ENCODE measurements around the gene HAUS8.
"Not testable (repeated sequence)": the region's sequence is repeated elsewhere in the genome, so short reads cannot be mapped to it uniquely, and the experiment has no call there.

Gene HAUS8

DNA sequence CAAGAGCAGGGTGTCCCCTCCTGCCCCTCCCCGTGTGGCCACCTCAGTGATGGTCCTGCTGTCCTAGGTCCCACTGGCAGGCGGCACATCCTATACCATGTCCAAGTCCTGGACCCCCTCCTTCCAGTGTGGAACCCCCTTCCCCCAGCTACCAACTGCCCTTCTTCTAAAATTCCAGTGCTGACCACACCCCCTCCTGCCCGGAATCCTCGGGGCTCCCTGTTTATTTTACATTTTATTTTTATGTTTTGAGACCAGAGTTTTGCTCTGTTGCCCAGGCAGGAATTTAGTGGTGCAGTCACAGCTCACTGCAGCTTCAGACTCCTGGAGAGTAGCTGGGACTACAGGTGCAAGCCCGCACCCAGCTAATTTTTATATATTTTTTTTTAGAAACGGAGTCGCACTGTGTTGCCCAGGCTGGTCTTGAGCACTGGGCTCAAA is 47.7 kb downstream of the HAUS8 start:
- DNase-seq = no peak

- DNase-seq = no peak
These were observed 48.3 kb downstream of the HAUS8 start, which contains the start of gene CPAMD8 for GRCh38 chr19:17026706-17027534. TSS of gene CPAMD8 (minus strand) at chr19:17026810. CDS start at chr19:17026642, 168 bp downstream.

DNA sequence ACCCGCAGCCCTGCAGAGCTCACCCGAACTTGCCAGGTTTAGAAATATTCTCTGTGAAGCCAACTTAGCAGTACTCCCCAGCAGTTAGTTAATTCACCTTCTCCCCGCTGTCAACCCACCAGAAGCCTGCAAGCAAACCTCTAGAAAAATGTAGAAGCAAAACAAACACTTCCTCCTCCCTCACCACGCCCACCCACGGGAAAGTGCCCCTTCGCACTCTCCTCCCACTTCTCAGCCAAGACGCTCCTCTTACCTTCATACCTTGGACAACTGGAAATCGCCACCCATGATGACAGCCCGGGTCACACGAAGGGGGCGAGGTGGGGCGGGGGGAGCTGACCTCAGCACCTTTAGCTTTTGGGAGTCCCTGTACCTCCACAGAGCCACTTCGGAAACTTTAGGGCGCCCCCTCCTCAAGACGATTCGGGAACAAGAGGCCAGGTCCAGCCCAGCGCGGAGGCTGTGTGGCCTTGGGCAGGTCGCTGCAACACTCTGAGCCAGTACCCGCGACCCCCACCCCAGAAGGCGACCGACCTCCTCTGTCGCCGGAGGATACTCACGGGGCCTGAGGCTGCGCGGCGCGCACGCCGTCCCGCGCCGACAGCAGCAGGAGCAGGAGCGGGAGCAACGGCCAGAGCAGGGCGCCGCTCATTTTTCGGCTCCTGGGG is 49.1 kb downstream of the HAUS8 start:
- no peak for DNase-seq

GRCh38 chr19:17025361-17025760 is 49.9 kb downstream of the HAUS8 start:
- DNase-seq = no peak

GRCh38 chr19:17024941-17025340 is 50.3 kb downstream of the HAUS8 start:
- DNase-seq = not testable (repeated sequence)

DNA sequence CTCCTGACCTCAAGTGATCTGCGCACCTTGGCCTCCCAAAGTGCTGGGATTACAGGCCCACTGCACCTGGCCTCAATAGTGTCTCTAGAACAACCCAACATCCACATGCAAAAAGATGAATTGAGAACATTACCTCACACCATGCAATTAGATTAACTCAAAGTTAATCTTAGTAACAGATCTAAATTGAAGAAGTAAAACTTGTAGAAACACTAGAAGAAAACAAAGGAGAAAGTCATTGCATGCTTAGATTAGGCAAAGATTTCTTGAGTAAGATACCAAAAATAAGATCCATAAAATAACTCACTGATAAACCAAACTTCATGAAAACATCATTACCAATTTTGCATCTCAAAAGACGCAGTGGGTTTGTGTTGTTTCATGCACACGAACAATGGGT is 51.4 kb downstream of the HAUS8 start:
- DNase-seq = no peak

GRCh38 chr19:17022738-17023137 is 52.5 kb downstream of the HAUS8 start:
- DNase-seq = no peak

DNA sequence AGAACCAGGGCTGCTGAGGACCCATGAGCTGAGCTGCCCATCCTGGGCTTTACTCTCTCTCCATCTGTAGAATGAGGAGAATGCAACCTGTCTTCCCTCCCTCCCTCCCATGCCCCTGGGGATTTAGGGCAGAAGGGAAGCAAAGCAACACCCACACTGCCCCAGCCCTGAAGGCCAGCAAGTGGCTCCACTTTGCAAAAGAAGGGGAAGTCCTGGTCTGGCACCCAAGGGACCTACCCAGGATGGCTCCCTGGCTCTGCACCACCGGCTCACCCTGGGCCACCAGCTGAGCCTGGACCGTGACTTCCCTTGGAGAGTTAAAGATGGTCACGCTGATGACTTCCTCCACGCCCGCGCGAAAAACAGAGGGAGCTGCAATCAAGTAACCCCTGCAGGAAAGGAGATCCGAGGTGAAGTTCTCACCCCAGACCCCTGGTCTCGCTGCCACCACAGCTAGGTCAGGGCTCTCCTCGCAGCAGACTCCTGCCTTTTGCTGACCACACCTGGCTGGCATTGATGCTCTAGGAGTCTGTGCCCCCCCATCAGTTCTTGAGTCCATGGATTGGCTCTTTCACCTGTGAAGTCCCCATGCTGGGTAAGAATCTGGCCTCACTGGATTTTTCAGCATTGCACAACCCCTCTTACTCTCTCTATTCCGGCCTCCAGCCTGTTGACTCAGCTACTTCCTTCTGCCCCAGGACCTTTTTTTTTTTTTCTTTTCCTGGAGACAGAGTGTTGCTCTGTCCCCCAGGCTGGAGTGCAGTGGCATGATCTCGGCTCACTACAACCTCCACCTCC is 53.3 kb downstream of the HAUS8 start:
- no peak for DNase-seq

DNA sequence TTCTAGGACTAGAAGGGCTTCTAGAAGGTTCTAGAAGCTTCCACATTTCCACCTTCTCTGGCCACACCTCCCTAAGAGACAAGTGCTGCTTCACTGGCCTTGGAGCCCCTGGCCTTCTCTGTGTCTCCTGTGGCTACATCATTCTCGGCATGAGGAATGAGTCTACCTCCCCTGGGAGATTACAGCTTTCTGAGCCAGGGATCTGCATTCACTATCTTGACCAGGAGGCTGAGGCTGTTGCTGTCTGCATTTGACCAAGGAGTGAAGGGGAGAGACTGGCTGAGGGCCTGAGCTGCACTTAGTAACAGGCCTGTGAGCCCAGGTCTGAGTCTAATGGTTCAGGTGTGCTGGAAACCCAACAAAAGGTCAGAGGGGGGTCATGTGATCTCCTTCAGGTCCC is 53.9 kb downstream of the HAUS8 start:
- no peak for DNase-seq

DNA sequence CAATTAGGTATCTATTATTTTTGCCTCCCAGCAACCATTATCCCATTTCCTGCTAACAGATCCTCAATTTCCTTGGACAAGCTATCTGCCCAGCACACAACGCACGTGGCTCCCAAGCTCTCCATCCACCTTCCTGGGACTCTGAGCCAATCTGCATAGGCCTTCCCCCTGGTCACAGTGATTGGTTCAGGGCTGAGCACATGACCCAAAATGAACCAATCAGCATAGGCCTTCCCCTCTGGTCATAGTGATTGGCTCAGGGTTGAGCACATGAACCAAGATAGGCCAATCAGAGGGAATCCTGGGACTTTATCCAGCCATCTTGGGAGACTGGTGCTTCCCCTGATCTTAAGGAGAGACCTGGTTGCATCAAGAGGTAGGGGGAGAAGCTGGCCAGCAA is 54.4 kb downstream of the HAUS8 start:
- DNase-seq = no peak

GRCh38 chr19:17020385-17020784 is 54.9 kb downstream of the HAUS8 start:
- DNase-seq = no peak

DNA sequence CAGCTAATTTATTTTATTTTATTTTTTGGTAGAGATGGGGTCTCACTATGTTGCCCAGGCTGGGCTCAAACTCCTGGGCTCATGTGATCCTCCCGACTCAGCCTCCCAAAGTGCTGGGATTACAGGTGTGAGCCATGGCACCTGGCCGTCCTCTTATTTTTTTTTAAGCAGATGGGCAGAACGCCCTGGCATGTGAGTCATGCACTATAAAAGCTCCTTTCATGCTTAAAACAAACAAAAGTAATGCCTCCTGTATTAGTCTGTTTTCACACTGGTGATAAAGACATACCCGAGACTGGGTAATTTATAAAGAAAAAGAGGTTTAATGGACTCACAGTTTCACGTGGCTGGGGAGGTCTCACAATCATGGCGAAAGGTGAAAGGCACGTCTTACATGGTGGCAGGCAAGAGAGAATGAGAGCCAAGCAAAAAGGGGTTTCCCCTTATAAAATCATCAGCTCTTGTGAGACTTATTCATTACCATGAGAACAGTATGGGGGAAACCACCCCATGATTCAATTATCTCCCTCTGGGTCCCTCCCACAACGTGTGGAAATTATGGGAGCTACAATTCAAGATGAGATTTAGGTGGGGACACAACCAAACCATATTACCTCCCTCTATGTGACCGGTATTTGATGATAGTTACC is 60.9 kb downstream of the HAUS8 start:
- not testable (repeated sequence) for DNase-seq

DNA sequence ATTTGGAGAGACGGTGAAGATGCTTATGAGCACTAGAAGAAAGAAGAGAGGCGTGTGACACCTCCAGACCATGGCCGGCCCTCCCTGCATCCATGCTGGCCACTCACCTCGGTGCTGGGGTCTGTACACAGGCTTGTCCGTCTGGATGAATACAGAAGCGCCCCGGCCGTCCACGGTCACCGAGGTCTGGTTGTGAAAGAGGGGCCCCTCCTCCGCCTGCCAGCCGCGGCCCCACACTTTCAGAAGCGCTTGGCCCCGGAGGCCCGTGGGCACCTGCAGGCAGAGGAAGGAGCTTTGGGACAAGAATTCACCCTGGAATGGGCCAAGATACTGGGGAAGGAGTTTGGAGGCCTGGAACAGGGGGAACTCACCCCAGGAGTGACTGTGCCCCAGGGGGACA is 63.8 kb downstream of the HAUS8 start:
- no peak for DNase-seq

- DNase-seq = no peak
These were observed 68.7 kb downstream of the HAUS8 start for GRCh38 chr19:17006579-17006978.

- no peak for DNase-seq
These were observed 70.3 kb downstream of the HAUS8 start for GRCh38 chr19:17005000-17005399.

GRCh38 chr19:17004386-17004785 is 70.9 kb downstream of the HAUS8 start:
- DNase-seq = no peak

GRCh38 chr19:17002455-17002854 is 72.8 kb downstream of the HAUS8 start:
- no peak for DNase-seq

DNA sequence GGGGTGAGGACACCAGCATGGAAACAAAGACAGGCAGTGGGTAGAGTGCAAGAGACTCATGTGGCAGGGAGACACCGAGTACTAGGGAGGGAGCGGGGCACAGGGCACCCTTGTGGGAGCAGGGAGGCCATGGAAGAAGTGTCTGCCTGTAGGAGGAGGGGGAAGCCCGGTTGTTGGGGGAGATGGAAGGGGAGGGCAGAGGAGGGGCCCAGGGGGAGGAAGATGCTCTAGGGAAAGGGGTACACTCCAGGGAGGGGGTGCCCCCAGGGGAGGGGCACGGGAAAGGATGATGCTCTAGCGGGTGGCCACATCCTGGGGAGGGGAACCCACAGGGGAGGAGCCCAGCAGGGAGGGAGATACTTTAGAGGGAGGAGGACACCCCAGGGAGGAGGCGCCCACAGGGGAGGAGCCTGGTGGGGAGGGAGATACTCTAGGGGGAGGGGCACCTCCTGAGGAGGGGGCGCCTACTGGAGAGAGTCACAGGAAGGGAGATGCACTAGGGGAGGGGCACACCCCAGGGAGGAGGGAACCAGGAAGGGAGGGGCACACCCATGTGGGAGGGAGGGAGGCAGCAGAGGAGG is 73.6 kb downstream of the HAUS8 start:
- DNase-seq = no peak
